ENCODE measurements around the gene ZDHHC14.

The ZDHHC14 gene

DNA sequence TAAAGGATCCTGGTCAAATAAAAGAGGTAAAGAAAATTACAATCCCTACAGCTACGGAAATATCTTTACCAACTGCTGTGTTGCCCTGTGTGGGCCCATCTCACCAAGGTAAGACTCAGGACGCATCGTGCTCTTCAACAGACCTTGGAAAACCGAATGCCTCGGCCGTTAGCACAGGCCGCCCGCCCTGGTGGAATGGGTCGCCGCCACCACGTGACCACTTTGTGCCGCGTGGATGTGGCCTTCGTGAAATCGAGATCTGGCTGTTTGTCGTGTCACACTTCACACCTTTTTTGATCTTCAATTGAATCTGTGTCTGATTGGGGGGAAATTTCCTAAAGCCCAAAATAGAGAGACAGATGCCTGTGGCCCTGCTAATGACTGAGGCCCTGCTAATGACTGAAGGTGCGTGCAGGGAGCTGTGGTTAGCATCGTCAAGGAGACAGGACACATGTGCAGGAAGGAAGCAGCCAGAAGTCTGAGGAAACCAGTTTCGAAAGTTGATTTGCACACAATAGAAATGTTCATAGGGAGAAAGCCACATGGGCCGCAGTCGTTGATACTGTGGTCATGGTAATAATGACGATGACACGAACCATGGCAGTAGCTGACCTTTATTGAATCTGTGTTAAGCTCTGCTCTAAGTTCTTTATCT is 266.4 kb downstream of the ZDHHC14 start:
- DNase-seq (ENCODE audit: extremely low spot score, insufficient read length, low read depth) (no peak), FAIRE-seq (no peak)

DNA sequence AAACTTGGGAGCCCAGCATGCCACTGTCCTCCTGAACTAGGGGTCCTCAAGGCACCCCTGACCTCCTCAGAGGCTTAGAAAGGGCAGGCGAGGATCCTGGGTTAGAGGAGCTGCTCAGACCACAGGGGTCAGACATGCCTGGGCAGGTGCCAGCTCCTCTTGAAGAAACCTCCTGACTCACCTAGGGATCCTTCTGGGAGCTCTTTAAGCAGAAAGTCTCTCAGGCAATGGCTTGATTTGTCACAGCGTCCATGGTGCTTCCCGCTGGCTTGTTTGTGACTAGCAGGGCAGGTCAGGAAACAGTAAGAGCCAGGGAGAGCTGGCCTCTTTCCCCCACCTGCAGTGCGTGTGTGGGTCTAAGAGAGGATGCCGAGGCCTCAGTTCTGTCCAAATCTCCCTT is 267.6 kb downstream of the ZDHHC14 start:
- DNase-seq (ENCODE audit: extremely low spot score, insufficient read length, low read depth) (no peak), FAIRE-seq (no peak)

DNA sequence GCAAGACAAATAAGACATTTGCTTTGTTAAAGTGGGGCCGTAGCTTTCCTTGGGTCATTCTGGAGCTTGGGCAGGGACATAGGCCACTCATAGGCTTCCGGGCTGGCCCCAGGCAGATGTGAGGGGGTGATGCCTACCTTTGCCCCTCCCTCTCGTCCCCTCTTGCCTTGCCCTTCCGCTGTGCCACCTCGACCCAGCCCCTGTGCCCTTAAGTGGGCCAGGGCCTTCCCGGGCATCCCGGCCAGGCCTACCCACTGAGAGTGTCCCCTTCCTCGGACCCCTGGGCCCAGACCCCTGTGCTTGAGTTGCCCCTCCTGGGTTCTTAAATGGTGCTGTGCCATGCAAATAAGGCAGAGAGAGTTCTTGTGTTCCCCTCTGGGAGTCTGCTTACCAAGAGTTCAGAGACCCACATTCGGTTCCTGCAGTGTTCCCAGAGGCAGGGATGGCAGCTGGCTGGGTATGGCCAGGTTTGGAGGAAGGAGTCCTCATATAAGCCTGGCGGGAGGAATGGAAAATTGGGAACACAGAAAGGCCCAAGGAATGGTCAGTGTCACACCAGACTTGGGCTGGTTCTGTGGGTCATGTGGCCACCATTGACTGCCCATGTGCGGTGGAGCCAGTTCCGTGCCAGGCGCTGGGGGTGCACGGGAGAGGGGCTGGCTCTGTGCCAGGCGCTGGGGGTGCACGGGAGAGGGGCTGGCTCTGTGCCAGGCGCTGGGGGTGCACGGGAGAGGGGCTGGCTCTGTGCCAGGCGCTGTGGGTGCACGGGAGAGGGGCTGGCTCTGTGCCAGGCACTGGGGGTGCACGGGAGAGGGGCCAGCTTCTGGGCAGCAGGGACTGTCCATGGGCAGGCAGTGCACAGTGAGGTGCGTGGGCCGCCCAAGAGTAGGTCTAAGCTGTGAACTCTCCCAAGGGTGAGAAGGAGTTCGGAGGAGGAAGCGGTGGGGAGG is 268.6 kb downstream of the ZDHHC14 start:
- FAIRE-seq: no peak
- no peak for DNase-seq (ENCODE audit: extremely low spot score, insufficient read length, low read depth)

GRCh38 chr6:157650261-157650640 is 269.3 kb downstream of the ZDHHC14 start:
- FAIRE-seq (no peak), DNase-seq (ENCODE audit: extremely low spot score, insufficient read length, low read depth) (no peak)

DNA sequence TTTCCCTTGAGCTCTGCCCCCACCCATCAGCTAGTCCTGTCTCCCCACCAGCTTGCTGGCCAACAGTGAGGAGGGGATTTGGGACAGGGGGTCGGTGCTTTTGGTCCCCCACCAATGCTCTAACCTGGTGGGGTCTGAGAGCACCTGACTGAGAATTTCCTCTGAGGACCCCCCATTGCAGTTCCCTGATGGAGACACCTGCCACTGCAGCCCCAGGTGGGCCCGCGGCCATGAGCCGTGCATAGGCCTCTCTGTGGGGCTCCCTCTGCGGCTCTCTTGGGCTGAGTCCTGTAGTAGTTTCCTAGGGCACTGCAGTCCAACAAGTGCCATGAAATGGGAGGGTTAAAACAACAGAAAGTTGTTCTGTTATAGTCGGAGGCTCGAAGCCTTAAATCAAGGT is 269.8 kb downstream of the ZDHHC14 start:
- DNase-seq (ENCODE audit: extremely low spot score, insufficient read length, low read depth) (no peak), FAIRE-seq (no peak)

DNA sequence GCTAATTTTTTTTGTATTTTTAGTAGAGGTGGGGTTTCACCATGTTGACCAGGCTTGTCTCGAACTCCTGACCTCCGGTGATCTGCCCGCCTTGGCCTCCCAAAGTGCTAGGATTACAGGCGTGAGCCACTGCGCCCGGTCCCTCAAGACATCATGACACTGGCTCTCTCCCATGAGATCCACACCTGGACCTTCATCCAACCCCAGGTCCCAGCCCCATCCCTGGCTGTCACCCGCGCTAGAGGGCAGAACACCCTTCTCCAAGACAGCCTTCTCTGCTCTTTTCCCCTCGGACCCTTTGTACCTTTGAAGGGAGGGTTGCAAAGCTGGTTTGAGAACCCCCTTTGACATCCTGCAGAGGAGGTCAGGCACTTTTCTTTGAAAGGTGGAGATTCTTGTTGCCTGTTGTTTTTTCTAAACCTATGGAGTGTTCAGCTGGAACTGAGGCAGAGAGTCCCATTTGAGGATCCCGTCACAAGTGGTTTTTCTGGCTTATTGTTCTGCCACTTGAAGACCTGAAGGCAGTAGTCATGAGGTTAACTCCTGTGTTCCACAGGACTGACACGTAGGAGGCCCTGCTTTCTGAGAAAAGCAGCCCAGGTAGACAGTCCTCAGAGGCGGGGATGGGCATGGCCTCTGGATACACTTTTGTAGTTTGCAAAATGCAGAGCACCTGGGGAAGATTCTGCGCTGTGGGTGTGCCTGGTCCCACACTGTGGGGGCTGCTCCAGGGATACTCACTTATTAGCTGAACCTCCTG is 270.9 kb downstream of the ZDHHC14 start:
- FAIRE-seq: no peak
- DNase-seq (ENCODE audit: extremely low spot score, insufficient read length, low read depth): no peak

GRCh38 chr6:157652601-157653363 is 271.8 kb downstream of the ZDHHC14 start:
- no peak for FAIRE-seq
- no peak for DNase-seq (ENCODE audit: extremely low spot score, insufficient read length, low read depth)

GRCh38 chr6:157653521-157653920 is 272.5 kb downstream of the ZDHHC14 start:
- no peak for FAIRE-seq

GRCh38 chr6:157655139-157655538 is 274.1 kb downstream of the ZDHHC14 start:
- DNase-seq (ENCODE audit: extremely low spot score, insufficient read length, low read depth) (no peak), FAIRE-seq (no peak)

More at GRCh38 chr6:157653521-157653920, 272.5 kb downstream of the ZDHHC14 start:
- DNase-seq (ENCODE audit: extremely low spot score, insufficient read length, low read depth): no peak

- FAIRE-seq (no peak), DNase-seq (ENCODE audit: extremely low spot score, insufficient read length, low read depth) (no peak)
Measured at GRCh38 chr6:157656437-157656997, 275.5 kb downstream of the ZDHHC14 start.

DNA sequence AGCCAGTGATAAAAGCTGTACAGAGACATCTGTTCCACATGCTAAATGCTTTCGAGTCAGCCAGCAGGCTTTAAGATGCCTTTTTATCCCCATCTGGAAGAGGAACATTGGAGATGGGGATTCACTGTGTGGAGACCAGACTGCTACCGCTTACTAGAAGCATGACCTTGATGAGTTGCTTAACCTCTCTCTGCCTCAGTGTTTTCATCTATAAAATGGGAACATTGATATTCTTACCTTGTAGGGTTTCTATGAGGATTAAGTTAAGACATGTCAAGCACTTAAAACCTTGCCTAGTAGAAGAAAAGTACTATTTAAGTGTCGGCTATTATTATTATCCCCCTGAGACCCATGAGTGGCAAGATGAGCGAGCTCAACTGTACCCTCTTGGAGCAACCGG is 276.8 kb downstream of the ZDHHC14 start:
- FAIRE-seq (no peak), DNase-seq (ENCODE audit: extremely low spot score, insufficient read length, low read depth) (no peak)

- FAIRE-seq: no peak
- no peak for DNase-seq (ENCODE audit: extremely low spot score, insufficient read length, low read depth)
Measured at GRCh38 chr6:157658301-157658700, 277.3 kb downstream of the ZDHHC14 start.

- FAIRE-seq (no peak), DNase-seq (ENCODE audit: extremely low spot score, insufficient read length, low read depth) (no peak)
Measured at GRCh38 chr6:157659536-157660271, 278.7 kb downstream of the ZDHHC14 start.

DNA sequence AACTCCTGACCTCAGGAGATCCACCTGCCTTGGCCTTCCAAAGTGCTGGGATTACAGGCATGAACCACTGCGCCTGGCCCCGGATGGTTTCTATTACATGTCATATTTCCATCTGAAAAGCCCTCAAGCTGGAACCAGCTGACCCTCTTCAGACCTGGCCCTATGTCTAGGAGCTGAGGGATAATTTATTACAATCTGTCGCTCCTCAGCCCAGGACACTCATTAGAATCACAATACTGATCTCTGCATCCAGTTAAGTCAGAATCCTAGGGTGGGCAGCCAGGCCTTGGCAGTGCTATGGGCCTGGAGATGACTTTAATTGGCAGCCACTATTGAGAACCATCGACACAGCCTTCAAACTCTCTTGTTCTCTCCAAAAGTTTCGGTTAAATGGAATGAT is 279.4 kb downstream of the ZDHHC14 start:
- DNase-seq (ENCODE audit: extremely low spot score, insufficient read length, low read depth) (no peak), FAIRE-seq (no peak)

- no peak for DNase-seq (ENCODE audit: extremely low spot score, insufficient read length, low read depth)
- FAIRE-seq: no peak
Measured at GRCh38 chr6:157661652-157662051, 280.7 kb downstream of the ZDHHC14 start.

DNA sequence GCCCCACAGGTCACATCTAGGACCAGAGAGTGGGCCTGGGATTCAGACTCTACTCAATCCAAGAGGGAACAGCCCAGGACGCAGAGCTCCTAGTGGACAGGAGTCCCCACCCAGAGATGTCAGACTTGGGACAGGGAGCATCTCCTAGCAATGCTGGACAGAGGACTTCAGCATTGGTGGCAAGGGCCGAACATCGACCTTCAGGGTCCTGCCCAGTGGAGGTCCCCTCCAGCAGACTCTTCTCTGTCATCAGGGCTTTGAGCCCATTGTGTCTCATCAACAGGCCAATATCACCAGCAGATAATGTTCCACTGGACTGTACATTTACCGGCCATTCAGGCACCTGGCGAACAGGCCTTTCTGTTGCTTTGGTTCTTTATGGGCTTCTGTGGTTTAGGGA is 282.3 kb downstream of the ZDHHC14 start:
- DNase-seq (ENCODE audit: extremely low spot score, insufficient read length, low read depth): no peak
- no peak for FAIRE-seq

DNA sequence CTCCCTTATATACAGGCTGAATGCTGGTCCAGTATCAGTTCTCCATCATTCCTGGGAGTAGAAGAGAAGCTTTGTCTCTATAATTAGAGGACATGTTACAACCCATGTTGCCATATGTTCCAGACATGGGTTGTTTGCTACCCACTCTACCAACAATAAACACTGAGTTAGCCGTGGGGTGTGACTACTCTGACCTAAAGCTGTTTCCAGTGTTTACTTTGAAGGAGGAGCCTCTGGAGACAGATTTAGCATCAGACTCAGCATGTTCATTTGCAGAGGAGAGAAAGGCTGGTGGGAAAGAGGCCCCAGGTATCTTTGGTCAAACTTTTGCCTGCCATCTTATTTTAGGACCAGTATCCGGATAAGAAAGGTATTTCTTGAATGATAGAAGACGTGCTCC is 284.2 kb downstream of the ZDHHC14 start:
- FAIRE-seq (no peak), DNase-seq (ENCODE audit: extremely low spot score, insufficient read length, low read depth) (no peak)

GRCh38 chr6:157666729-157667128 is 285.7 kb downstream of the ZDHHC14 start:
- FAIRE-seq: no peak

More at GRCh38 chr6:157666729-157667128, 285.7 kb downstream of the ZDHHC14 start:
- DNase-seq (ENCODE audit: extremely low spot score, insufficient read length, low read depth): no peak

Measured in GM18507 (cell line).